Ovary (tissue), 3 donors: Measurements from ENCODE around the gene ZNF621.

Experiments
- CTCF ChIP-seq, 3 donors: fragments of 450-650 bp in 2 of 3; fragments of 200-600 bp in 1 of 3; IDR thresholded peaks; one replicate each; pipeline versions ENCODE4 v1.5.1 to v1.8.0; 2016 to 2022; ENCODE audit warnings: antibody characterized with exemption in 3 of 3, mild to moderate bottlenecking in 1 of 3
- POLR2A ChIP-seq: fragments of 450-650 bp; IDR thresholded peaks from one replicate; pipeline ENCODE4 v1.6.1; 2017; ENCODE audit warnings: antibody characterized with exemption, mild to moderate bottlenecking, moderate library complexity
- donor health status: DM: no; HTN: no; CAD: no.

- TF ChIP-seq CTCF (IDR thresholded peaks at IDR 0.05): no peak
- no peak for TF ChIP-seq POLR2A
Observed at GRCh38 chr3:40532252-40532651, 7.5 kb downstream of the ZNF621 start.
